Neural cell (in vitro differentiated cells): ENCODE measurements around the gene TRIM10.

ENCODE experiments used
- EZH2 ChIP-seq: fragments of 200-600, 300-800 bp; shearing (Covaris generic), sonication (generic); IDR thresholded peaks from 2 replicates; pipeline ENCODE4 v1.6.1; 2014; ENCODE audit warnings: antibody characterized with exemption, low read length, borderline replicate concordance, mild to moderate bottlenecking; ENCODE audit not compliant: insufficient read depth, poor library complexity, severe bottlenecking
- MXI1 ChIP-seq: fragments of 450-650 bp; conservative IDR thresholded peaks from 2 replicates; pipeline ENCODE4 v1.6.1; 2014; ENCODE audit warnings: antibody characterized with exemption, mild to moderate bottlenecking; ENCODE audit not compliant: poor library complexity, severe bottlenecking
- POLR2AphosphoS5 ChIP-seq: IDR thresholded peaks from 2 replicates; pipeline ENCODE4 v1.6.1; 2012
- RAD21 ChIP-seq: fragments of 450-650 bp; conservative IDR thresholded peaks from 2 replicates; pipeline ENCODE4 v1.6.1; 2014; ENCODE audit warnings: antibody characterized with exemption, mild to moderate bottlenecking, moderate library complexity
- SMC3 ChIP-seq: fragments of 450-650 bp; conservative IDR thresholded peaks from 2 replicates; pipeline ENCODE4 v1.6.1; 2014; ENCODE audit warnings: antibody characterized with exemption, mild to moderate bottlenecking, moderate library complexity; ENCODE audit not compliant: poor library complexity
- TAF1 ChIP-seq: IDR thresholded peaks from 2 replicates; pipeline ENCODE4 v1.6.1; 2012; ENCODE audit warnings: low read depth
- TF ChIP-seq, protein P1 (sequence below): fragments of 450-650 bp; IDR thresholded peaks from 2 replicates; pipeline ENCODE4 v1.5.1; 2014; ENCODE audit warnings: antibody characterized with exemption, mild to moderate bottlenecking, moderate library complexity; ENCODE audit not compliant: poor library complexity, severe bottlenecking

DNA sequence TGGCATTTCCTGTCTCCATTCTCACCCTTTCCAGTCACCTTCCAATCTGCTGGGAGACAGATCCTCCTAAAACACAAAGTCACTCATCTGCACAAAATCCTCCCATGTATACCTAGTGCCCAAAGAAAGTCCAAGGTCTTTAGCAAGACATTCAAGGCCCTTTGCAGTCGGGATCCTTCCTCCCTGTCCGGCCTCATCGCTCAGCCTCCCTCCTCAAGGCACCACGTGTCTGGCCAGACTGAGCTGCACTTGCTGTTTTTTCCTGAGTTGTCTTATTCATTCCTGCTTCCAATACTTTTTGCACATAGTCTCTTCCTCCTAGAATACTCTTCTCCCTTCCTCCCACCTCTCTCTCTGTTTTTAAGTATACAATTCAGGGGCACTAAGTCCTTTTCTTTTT is 3.7 kb upstream of the TRIM10 start:
- no peak for TF ChIP-seq RAD21
- TF ChIP-seq, protein P1, sequence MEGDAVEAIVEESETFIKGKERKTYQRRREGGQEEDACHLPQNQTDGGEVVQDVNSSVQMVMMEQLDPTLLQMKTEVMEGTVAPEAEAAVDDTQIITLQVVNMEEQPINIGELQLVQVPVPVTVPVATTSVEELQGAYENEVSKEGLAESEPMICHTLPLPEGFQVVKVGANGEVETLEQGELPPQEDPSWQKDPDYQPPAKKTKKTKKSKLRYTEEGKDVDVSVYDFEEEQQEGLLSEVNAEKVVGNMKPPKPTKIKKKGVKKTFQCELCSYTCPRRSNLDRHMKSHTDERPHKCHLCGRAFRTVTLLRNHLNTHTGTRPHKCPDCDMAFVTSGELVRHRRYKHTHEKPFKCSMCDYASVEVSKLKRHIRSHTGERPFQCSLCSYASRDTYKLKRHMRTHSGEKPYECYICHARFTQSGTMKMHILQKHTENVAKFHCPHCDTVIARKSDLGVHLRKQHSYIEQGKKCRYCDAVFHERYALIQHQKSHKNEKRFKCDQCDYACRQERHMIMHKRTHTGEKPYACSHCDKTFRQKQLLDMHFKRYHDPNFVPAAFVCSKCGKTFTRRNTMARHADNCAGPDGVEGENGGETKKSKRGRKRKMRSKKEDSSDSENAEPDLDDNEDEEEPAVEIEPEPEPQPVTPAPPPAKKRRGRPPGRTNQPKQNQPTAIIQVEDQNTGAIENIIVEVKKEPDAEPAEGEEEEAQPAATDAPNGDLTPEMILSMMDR: no peak
- TF ChIP-seq POLR2AphosphoS5: no peak
- no peak for TF ChIP-seq EZH2
- no peak for TF ChIP-seq SMC3
- TF ChIP-seq TAF1: no peak
- TF ChIP-seq MXI1: no peak
